SJSA1 (cell line): ENCODE measurements around the gene NAGS. TPM values are rescaled to one million over a fixed set of nuclear protein-coding genes. Genes with fewer than 3 reads are reported as not detected.

Source experiments
- DNase-seq, 2 experiments: peaks; one replicate each; pipeline ENCODE4 v3.0.0-alpha.2; 2015 to 2020; ENCODE audit warnings: low spot score in 2 of 2, low read depth in 1 of 2
- H3K27ac ChIP-seq: fragments of 250-450 bp; sonication (Bioruptor Pico); 2 replicates; pipeline ENCODE4 v1.5.1; 2020; ENCODE audit warnings: mild to moderate bottlenecking, moderate library complexity
- H3K27me3 ChIP-seq: fragments of 250-450 bp; sonication (Bioruptor Pico); replicated peaks from 2 replicates; pipeline ENCODE4 v1.5.1; 2020; ENCODE audit warnings: mild to moderate bottlenecking, moderate library complexity
- H3K36me3 ChIP-seq: fragments of 250-450 bp; sonication (Bioruptor Pico); 2 replicates; pipeline ENCODE4 v1.5.1; 2020; ENCODE audit warnings: mild to moderate bottlenecking
- H3K4me1 ChIP-seq: fragments of 250-450 bp; sonication (Bioruptor Pico); replicated peaks from 2 replicates; pipeline ENCODE4 v1.6.1; 2021; ENCODE audit warnings: mild to moderate bottlenecking
- H3K4me3 ChIP-seq: fragments of 250-450 bp; sonication (Bioruptor Pico); 2 replicates; pipeline ENCODE4 v1.5.1; 2020; ENCODE audit warnings: mild to moderate bottlenecking
- H3K9me3 ChIP-seq: fragments of 250-450 bp; sonication (Bioruptor Pico); replicated peaks from 2 replicates; pipeline ENCODE4 v1.5.1; 2020; ENCODE audit warnings: mild to moderate bottlenecking
- total RNA-seq: library from RNA; depleted of rRNA; stranded (reverse); fragments of >200 nt; shearing (Covaris generic); gene quantifications from 2 replicates; pipeline ENCODE4 v1.2.3, GENCODE V29; 2014

The NAGS gene
- total RNA-seq, 1 experiment from 2014 or later = 3.3 TPM

DNA sequence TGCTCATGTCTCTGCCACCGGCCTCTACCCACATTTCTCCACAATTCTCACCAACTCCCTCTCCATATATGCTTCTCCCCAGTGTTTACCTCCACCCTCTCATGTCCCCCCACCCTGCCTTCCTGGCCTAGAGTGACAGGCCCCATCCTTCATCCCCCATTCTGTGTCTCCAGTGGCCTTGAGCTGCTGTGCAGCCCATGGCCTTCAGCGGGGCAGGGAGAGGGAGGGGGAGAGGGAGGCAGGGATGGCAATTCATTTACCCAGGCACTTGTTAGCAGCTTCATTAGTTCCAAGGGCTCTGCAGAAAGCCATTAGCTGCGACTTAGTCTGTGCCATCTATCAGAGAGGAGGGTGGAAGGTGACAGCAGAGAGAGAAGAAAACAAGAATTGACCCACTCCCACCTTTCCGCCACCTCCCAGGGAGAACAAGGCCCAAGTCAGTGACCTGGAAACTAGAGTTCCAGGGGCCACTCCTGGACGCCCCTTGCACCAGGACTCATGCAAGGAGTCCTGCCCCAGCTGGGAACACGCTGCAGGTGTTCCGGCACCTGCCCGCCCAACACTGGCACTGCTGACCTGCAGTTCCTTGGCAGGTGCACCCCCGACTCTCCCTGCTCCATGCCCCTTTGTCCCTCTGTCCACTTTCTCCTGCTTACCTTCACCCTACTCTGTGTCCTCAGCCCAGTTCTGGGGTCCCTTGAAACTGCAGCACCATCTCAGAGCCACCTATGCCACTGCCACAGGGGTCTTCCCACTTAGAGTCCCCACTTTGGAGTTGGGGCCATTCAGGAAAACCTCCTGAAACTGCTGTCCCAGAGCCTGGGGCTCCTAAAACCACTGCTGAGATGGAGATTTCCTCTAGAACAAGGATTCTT is 27.2 kb upstream of the NAGS start:
- no peak for DNase-seq
- no peak overlapping the region for H3K27ac ChIP-seq
- peaks cover 44% of the 10 kb centered on the region for H3K27me3 ChIP-seq
- no peaks in the 10 kb centered on the region for H3K9me3 ChIP-seq
- H3K4me3 ChIP-seq = no peak overlapping the region
- H3K36me3 ChIP-seq = no peaks in the 10 kb centered on the region
- no peaks in the 10 kb centered on the region for H3K4me1 ChIP-seq

DNA sequence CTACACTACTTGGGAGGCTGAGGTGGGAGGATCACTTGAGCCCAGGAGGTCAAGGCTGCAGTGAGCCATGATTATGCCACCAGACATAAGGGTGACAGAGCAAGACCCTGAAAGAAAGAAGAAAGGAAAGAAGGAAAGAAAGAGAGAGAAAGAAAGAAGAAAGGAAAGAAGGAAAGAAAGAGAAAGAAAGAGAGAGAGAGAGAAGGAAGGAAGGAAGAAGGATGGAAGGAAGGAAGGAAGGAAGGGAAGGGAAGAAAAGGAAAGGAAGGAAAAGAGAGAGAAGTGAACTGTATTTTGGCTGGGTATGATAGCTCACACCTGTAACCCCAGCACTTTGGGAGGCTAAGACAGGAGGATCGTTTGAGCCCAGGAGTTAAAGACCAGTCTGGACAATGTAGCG is 26.3 kb upstream of the NAGS start:
- no peaks in the 10 kb centered on the region for H3K4me1 ChIP-seq
- peaks cover 53% of the 10 kb centered on the region for H3K27me3 ChIP-seq
- H3K4me3 ChIP-seq = no peak overlapping the region
- no peak for DNase-seq
- no peaks in the 10 kb centered on the region for H3K36me3 ChIP-seq
- no peaks in the 10 kb centered on the region for H3K9me3 ChIP-seq
- no peak overlapping the region for H3K27ac ChIP-seq

- peaks cover 6% of the 10 kb centered on the region for H3K4me1 ChIP-seq
- no peak for DNase-seq
- no peak overlapping the region for H3K27ac ChIP-seq
- H3K36me3 ChIP-seq = no peaks in the 10 kb centered on the region
- H3K27me3 ChIP-seq = peaks cover 55% of the 10 kb centered on the region
- no peaks in the 10 kb centered on the region for H3K9me3 ChIP-seq
- no peak overlapping the region for H3K4me3 ChIP-seq
Observed at GRCh38 chr17:43979011-43979410, 25.4 kb upstream of the NAGS start.

DNA sequence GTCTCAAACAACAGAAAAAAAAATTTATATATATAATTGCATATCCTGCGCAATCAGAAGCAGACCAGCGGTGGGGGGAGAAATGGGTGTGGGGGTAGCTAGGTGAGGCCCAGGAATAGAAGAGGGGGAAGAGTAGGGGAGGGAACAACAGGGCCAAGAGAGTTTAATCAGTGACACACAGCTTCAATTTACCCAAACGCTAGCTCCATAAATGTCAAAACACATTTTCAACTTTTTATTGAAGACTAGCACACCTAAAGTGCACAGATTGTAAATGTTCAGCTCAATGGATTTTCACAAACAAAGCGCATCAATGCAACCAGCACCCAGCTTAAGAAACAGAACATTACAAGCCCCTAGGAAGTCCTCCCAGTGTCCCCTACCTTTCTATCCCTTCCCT is 24.8 kb upstream of the NAGS start:
- no peaks in the 10 kb centered on the region for H3K9me3 ChIP-seq
- no peaks in the 10 kb centered on the region for H3K36me3 ChIP-seq
- no peak overlapping the region for H3K27ac ChIP-seq
- H3K27me3 ChIP-seq = peaks cover 55% of the 10 kb centered on the region
- no peak for DNase-seq
- H3K4me1 ChIP-seq = peaks cover 7% of the 10 kb centered on the region
- no peak overlapping the region for H3K4me3 ChIP-seq

GRCh38 chr17:43982171-43982570 is 22.3 kb upstream of the NAGS start:
- H3K9me3 ChIP-seq = no peaks in the 10 kb centered on the region
- H3K27me3 ChIP-seq = peaks cover 61% of the 10 kb centered on the region
- no peaks in the 10 kb centered on the region for H3K36me3 ChIP-seq
- H3K4me3 ChIP-seq = no peak overlapping the region
- no peak for DNase-seq
- H3K4me1 ChIP-seq = peaks cover 7% of the 10 kb centered on the region
- H3K27ac ChIP-seq = no peak overlapping the region

DNA sequence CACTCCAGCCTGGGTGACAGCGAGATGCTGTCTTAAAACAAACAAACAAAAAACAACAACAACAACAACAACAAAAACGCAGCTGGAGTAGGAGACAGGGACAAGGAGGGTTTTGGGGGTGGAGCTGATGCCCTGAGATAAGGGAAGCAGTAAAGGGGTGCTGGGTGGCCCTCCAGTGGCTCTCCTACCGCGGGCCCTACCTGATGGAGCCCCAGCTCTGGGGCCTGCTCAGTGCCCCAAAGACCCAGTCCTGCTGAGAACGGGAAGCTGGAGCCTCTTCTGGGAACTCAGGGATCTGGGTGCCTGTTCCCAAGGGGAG is 21.3 kb upstream of the NAGS start:
- Histone ChIP-seq H3K36me3 (no peaks in the 10 kb centered on the region), H3K27me3 (peaks cover 54% of the 10 kb centered on the region), H3K4me1 (peaks cover 7% of the 10 kb centered on the region), H3K27ac (no peak overlapping the region), H3K9me3 (no peaks in the 10 kb centered on the region), H3K4me3 (no peak overlapping the region)
- DNase-seq = no peak

DNA sequence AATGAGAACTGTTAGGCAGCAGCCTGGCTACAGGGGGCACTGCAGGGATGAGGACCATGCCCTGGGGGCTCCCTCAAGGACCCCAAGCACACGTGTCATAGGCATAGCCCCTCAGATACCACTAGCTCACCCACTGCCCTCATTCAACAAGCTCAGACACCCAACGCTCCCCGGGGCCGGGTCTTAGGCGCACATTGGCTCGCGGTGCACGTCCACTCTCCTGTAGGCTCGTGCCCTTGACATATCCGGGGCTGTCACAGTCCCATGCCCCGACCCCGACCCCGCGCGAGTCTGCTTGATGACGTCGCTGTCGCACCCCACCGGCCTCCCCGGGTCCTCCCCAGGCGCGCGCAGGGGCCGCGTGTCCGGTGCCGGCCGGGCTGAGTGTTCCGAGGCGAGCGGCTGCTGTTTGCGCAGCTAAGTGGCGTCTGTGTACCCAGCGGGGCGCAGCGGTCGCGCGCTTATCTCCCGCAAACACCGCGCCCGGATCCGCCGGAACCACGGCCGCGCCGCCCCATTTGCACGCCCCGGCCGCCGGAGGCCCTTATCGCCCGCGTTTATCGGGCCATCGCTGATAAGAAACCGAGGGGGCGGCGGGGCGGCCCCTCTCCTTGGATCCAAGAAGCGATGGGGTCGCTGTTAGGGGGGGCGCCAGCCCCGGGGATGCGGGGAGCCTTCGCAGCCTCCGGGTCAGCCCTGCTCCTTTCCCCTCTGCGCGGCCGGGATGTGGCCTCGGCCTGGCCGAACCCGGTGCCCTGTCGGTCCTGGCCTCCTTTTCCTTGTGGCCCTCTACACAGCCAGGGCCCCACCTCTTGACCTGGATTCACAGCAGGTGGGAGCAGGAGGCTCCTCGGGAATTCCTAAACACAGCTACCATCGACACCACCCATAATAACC is 20.7 kb upstream of the NAGS start:
- Histone ChIP-seq H3K27ac (no peak overlapping the region), H3K4me1 (peaks cover 7% of the 10 kb centered on the region), H3K36me3 (no peaks in the 10 kb centered on the region), H3K4me3 (no peak overlapping the region), H3K9me3 (no peaks in the 10 kb centered on the region), H3K27me3 (peaks cover 49% of the 10 kb centered on the region)
- no peak for DNase-seq

- H3K27ac ChIP-seq = no peak overlapping the region
- H3K9me3 ChIP-seq = no peaks in the 10 kb centered on the region
- DNase-seq = no peak
- H3K27me3 ChIP-seq = peaks cover 49% of the 10 kb centered on the region
- no peaks in the 10 kb centered on the region for H3K36me3 ChIP-seq
- peaks cover 7% of the 10 kb centered on the region for H3K4me1 ChIP-seq
- no peak overlapping the region for H3K4me3 ChIP-seq
Observed at GRCh38 chr17:43984521-43984920, 19.9 kb upstream of the NAGS start.

- no peak for DNase-seq
- Histone ChIP-seq H3K4me3 (no peak overlapping the region), H3K36me3 (no peaks in the 10 kb centered on the region), H3K27ac (no peak overlapping the region), H3K9me3 (no peaks in the 10 kb centered on the region), H3K27me3 (peaks cover 46% of the 10 kb centered on the region), H3K4me1 (peaks cover 7% of the 10 kb centered on the region)
Observed at GRCh38 chr17:43986225-43986981, 18.0 kb upstream of the NAGS start.

DNA sequence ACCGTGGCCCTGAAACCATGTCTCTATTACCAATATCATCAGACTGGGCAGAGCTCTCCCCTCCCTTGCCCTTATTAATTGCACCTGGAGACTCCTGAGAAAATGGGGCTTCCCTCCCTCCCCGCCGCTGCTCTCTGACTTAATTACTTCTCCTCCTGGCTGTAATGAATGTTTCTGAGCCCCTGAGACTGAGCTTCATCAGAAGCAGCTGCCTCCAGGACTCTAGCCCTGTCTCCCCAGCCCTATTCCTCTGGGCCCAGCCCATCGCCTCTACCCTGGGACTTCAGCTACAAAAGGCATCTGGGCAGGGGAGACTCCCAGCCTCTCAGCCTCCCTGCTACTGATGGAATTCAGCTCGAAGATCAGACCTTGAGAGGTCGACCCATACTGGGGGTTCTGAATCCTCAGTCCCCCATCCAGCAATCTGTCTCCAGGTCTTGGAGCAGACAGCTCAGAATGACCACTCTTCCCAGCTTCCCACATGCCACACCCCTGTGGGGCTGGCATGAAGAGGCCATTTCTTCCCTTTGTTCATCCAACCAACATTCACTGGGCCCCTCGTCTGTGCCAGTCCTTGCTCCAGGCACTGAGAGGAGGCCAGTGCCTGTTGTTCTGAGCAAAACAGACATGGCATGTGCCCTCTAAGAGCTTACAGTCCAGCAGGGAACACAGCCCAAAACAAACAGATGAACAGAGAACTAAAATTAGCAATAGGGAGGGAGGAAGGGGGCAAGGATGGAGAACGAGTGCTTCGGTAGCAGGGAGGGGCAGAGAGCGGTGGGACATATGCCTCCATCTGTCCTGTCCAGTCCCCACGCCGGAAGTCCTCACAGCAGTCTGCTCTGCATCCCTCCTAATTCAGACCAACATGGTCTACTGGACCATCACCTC is 17.0 kb upstream of the NAGS start:
- Histone ChIP-seq H3K27ac (no peak overlapping the region), H3K27me3 (peaks cover 36% of the 10 kb centered on the region)
- DNase-seq = no peak

DNA sequence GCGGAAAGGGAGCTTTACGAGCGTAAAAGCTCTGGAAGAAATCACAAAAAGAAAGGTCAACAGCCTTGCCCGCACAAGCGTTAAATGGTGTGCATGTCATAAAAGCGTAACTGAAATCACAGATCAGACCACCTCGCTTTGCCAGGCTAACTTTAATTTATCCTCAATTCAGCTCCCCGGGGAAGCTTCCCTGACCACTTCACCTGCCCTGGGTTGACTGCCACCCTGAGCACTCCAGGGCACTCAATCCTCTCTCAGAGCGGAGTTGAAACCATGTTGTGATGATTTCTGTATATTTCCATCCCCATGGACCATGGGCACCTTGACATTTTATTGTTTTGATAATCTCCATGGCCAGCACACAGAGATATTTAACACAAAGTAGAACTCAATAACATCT is 16.1 kb upstream of the NAGS start:
- Histone ChIP-seq H3K27ac (no peak overlapping the region), H3K9me3 (no peaks in the 10 kb centered on the region), H3K4me3 (no peak overlapping the region), H3K36me3 (no peaks in the 10 kb centered on the region), H3K27me3 (peaks cover 27% of the 10 kb centered on the region), H3K4me1 (peaks cover 7% of the 10 kb centered on the region)
- no peak for DNase-seq

More for the DNA sequence above, 17.0 kb upstream of the NAGS start:
- Histone ChIP-seq H3K4me1 (peaks cover 7% of the 10 kb centered on the region), H3K9me3 (no peaks in the 10 kb centered on the region), H3K4me3 (no peak overlapping the region), H3K36me3 (no peaks in the 10 kb centered on the region)

GRCh38 chr17:43992641-43993040 is 11.8 kb upstream of the NAGS start:
- Histone ChIP-seq H3K4me3 (no peak overlapping the region), H3K9me3 (no peaks in the 10 kb centered on the region), H3K27me3 (no peaks in the 10 kb centered on the region; the same call in none of the 2 replicates), H3K4me1 (peaks cover 10% of the 10 kb centered on the region), H3K36me3 (no peaks in the 10 kb centered on the region), H3K27ac (no peak overlapping the region)
- DNase-seq = no peak
